NT2/D1 (cell line): Measurements from ENCODE around the gene PANK2.

Source experiments
- SUZ12 ChIP-seq: IDR thresholded peaks from 2 replicates; pipeline ENCODE4 v1.6.1; 2011; ENCODE audit not compliant: insufficient read length, insufficient read depth; ENCODE audit errors: extremely low read depth
- ZNF274 ChIP-seq: IDR thresholded peaks from 2 replicates; pipeline ENCODE4 v1.6.1; 2011; ENCODE audit warnings: mild to moderate bottlenecking, low read depth, low read length

GRCh38 chr20:3930265-3931206, 41.3 kb downstream of the PANK2 start:
- TF ChIP-seq SUZ12 = no peak
- no peak for TF ChIP-seq ZNF274
